GM12878 (cell line): ENCODE results near the gene SCGB2B2. TPM values are rescaled to one million over a fixed set of nuclear protein-coding genes. Genes with fewer than 3 reads are reported as not detected.

ENCODE experiments used
- ATAC-seq: fragments of 200-7000 bp; cut with Tn5 transposase; 3 replicates; pipeline ENCODE4 v1.9.1; 2020; ENCODE audit warnings: mild to moderate bottlenecking, moderate library complexity
- BruUV-seq: library from RNA; stranded (reverse); fragments of 400-500 nt; replicated peaks from 2 replicates; lab custom pipeline; 2021; lab: Mats Ljungman, UMichigan
- CTCF ChIA-PET: fragments of 300-600 bp; sonication (Branson Sonifier 250); formaldehyde crosslinking; extraction: SDS; loops from one replicate; lab custom pipeline; 2021; ENCODE audit warnings: inconsistent platforms; lab: Yijun Ruan, JAX
- POLR2A ChIA-PET: fragments of 350-600 bp; formaldehyde crosslinking; extraction: SDS; loops from one replicate; lab custom pipeline; 2021; ENCODE audit warnings: inconsistent platforms; lab: Charles Lee
- RAD21 ChIA-PET: fragments of 300-600 bp; sonication (Branson Sonifier 250); formaldehyde crosslinking; loops from one replicate; lab custom pipeline; 2023; ENCODE audit warnings: antibody characterized with exemption; ENCODE audit not compliant: unreplicated experiment; lab: Charles Lee
- SMC1A ChIA-PET: fragments of 300-600 bp; sonication (Branson Sonifier 250); formaldehyde crosslinking; loops from one replicate; lab custom pipeline; 2023; ENCODE audit not compliant: unreplicated experiment, uncharacterized antibody; lab: Charles Lee
- DNase-seq: peaks from one replicate; pipeline ENCODE4 v3.0.0-alpha.2; 2011; ENCODE audit warnings: low read depth, low spot score
- FAIRE-seq: peaks from 3 replicates; lab custom pipeline; 2011; peaks lifted over from hg19 to GRCh38; lab: Jason Lieb, UNC
- H2AFZ ChIP-seq: 2 replicates; pipeline ENCODE4 v1.6.0; 2011; ENCODE audit warnings: low read depth, low read length, control low read depth; ENCODE audit not compliant: control insufficient read depth
- H3K27ac ChIP-seq: 2 replicates; pipeline ENCODE4 v1.5.1; 2011; ENCODE audit warnings: control low read depth; ENCODE audit not compliant: control insufficient read depth, insufficient read depth
- H3K27me3 ChIP-seq, 2 experiments: replicated peaks in 1 of 2; 2 replicates each; pipeline versions ENCODE4 v1.6.0 to v1.6.1; 2011; ENCODE audit warnings: low read length in 1 of 2; ENCODE audit not compliant: control insufficient read depth in 2 of 2, insufficient read depth in 2 of 2
- H3K36me3 ChIP-seq, 2 experiments: 2 replicates each; pipeline ENCODE4 v1.5.1; 2011; ENCODE audit warnings: low read length in 1 of 2; ENCODE audit not compliant: control insufficient read depth in 2 of 2, insufficient read depth in 2 of 2
- H3K4me1 ChIP-seq: 2 replicates; pipeline ENCODE4 v1.6.1; 2011; ENCODE audit warnings: mild to moderate bottlenecking, low read length, moderate library complexity, mixed read lengths; ENCODE audit not compliant: control insufficient read depth, insufficient read depth
- H3K4me2 ChIP-seq: 2 replicates; pipeline ENCODE4 v1.6.0; 2011; ENCODE audit warnings: control low read depth; ENCODE audit not compliant: control insufficient read depth, insufficient read depth
- H3K4me3 ChIP-seq: fragments of 200-600 bp; sonication (generic); 2 replicates; pipeline ENCODE4 v1.5.1; 2016
- H3K79me2 ChIP-seq: 2 replicates; pipeline ENCODE4 v1.6.0; 2011; ENCODE audit warnings: low read length; ENCODE audit not compliant: control insufficient read depth, insufficient read depth
- H3K9ac ChIP-seq: 2 replicates; pipeline ENCODE4 v1.8.0; 2011; ENCODE audit warnings: low read length, control low read depth, mixed read lengths; ENCODE audit not compliant: control insufficient read depth, insufficient read depth
- H3K9me3 ChIP-seq: replicated peaks from 3 replicates; pipeline ENCODE4 v1.5.1; 2011; ENCODE audit warnings: mild to moderate bottlenecking, low read length; ENCODE audit not compliant: control insufficient read depth, insufficient read depth
- H4K20me1 ChIP-seq: 2 replicates; pipeline ENCODE4 v1.6.0; 2011; ENCODE audit not compliant: control insufficient read depth, insufficient read depth
- BCL11A ChIP-seq: IDR thresholded peaks from 2 replicates; pipeline ENCODE4 v1.6.1; 2011; ENCODE audit warnings: low read depth, low read length
- GATAD2B ChIP-seq: fragments of 450-650 bp; conservative IDR thresholded peaks from 2 replicates; pipeline ENCODE4 v1.6.1; 2017; ENCODE audit warnings: low read depth, mild to moderate bottlenecking, moderate library complexity
- IRF4 ChIP-seq: IDR thresholded peaks from 2 replicates; pipeline ENCODE4 v1.6.1; 2011; ENCODE audit warnings: low read depth, low read length
- JUNB ChIP-seq: IDR thresholded peaks from 2 replicates; pipeline ENCODE4 v1.6.1; 2016; ENCODE audit warnings: antibody characterized with exemption, mild to moderate bottlenecking
- NR2F1 ChIP-seq: fragments of 450-650 bp; conservative IDR thresholded peaks from 2 replicates; pipeline ENCODE4 v1.6.1; 2017; ENCODE audit warnings: mild to moderate bottlenecking
- NRF1 ChIP-seq: conservative IDR thresholded peaks from 2 replicates; pipeline ENCODE4 v1.6.1; 2011; ENCODE audit warnings: mild to moderate bottlenecking, low read depth, low read length, improper control_type of control experiment
- RCOR1 ChIP-seq: conservative IDR thresholded peaks from 2 replicates; pipeline ENCODE4 v1.6.1; 2012; ENCODE audit warnings: low read depth, low read length, improper control_type of control experiment
- RFX5 ChIP-seq: IDR thresholded peaks from 2 replicates; pipeline ENCODE4 v1.6.1; 2011; ENCODE audit warnings: low read depth, low read length, improper control_type of control experiment
- SIN3A ChIP-seq: IDR thresholded peaks from 2 replicates; pipeline ENCODE4 v1.6.1; 2012; ENCODE audit warnings: low read depth, low read length, improper control_type of control experiment
- SKIL ChIP-seq: fragments of 450-650 bp; IDR thresholded peaks from 2 replicates; pipeline ENCODE4 v1.6.1; 2017; ENCODE audit warnings: mild to moderate bottlenecking, low read depth, inconsistent platforms; ENCODE audit not compliant: poor library complexity, severe bottlenecking
- ZBTB40 ChIP-seq: fragments of 450-650 bp; IDR thresholded peaks from 2 replicates; pipeline ENCODE4 v1.6.1; 2016; ENCODE audit warnings: mild to moderate bottlenecking, moderate library complexity, borderline replicate concordance
- ZNF592 ChIP-seq: fragments of 450-650 bp; IDR thresholded peaks from 2 replicates; pipeline ENCODE4 v1.6.1; 2017; ENCODE audit warnings: mild to moderate bottlenecking, moderate library complexity
- ZSCAN29 ChIP-seq: fragments of 450-650 bp; IDR thresholded peaks from 2 replicates; pipeline ENCODE4 v1.6.1; 2017; ENCODE audit warnings: mild to moderate bottlenecking, moderate library complexity
- WGBS: methylation state at CpG from one replicate; pipeline ENCODE4 v1.1.6; 2016; ENCODE audit warnings: low lambda C conversion rate; ENCODE audit not compliant: insufficient replicate concordance, insufficient coverage; ENCODE audit errors: missing lambda C conversion rate; 5-methylcytosine and 5-hydroxymethylcytosine counted together
- in situ Hi-C: fragments of 300-500 bp; cut with MboI; formaldehyde crosslinking; loops from 9 replicates; pipeline ENCODE4 v1.14.3; 2018; ENCODE audit warnings: mixed read lengths
- intact Hi-C: fragments of 100-400 bp; cut with micrococcal nuclease; formaldehyde crosslinking; loops from one replicate; pipeline ENCODE4 v1.14.2; 2022; ENCODE audit not compliant: unreplicated experiment
- polyA plus RNA-seq, 11 experiments: library from polyadenylated mRNA; depleted of rRNA in 4 of 11; unstranded in 6 of 11; stranded (reverse) in 5 of 11; fragments of >200 nt; fragmentation: Nextera tagmentation in 4 of 11; fragmentation: Illumina TruSeq in 1 of 11; extraction: Ambion mirVana in 4 of 11; extraction: Trizol in 1 of 11; gene quantifications; 1 replicate in 1 of 11; 2 replicates in 10 of 11; pipeline versions ENCODE4 v1.2.1 to v1.2.3, GENCODE V29; 2011 to 2016; ENCODE audit warnings: inconsistent platforms in 2 of 11, missing spikeins in 2 of 11, low read depth in 1 of 11
- total RNA-seq, 4 experiments: library from RNA; depleted of rRNA in 3 of 4; stranded (reverse); fragments of >200 nt in 3 of 4; fragmentation: Illumina TruSeq in 1 of 4; extraction: Trizol in 1 of 4; gene quantifications; 2 replicates each; pipeline versions ENCODE4 v1.2.1 to v1.2.3, GENCODE V29; 2013 to 2021

The SCGB2B2 gene
- total and polyA plus RNA-seq, 10 of the 15 experiments (the other 5 are each of a cell fraction or from before 2014, with no cell fraction given) = 0.06 to 0.35 (median 0.21) TPM; not detected in 6

- BruUV-seq = no TSS peak
- no peaks in the 10 kb centered on the region for H4K20me1 ChIP-seq
- no peaks in the 10 kb centered on the region; the same call in 2 of the 3 replicates for H3K9me3 ChIP-seq
- H3K4me2 ChIP-seq = no peak overlapping the region
- no peak for DNase-seq
- H3K27me3 ChIP-seq = no peaks in the 10 kb centered on the region
- H3K4me3 ChIP-seq = no peak overlapping the region
- H3K9ac ChIP-seq = no peak overlapping the region
- FAIRE-seq = no peak
- no peaks in the 10 kb centered on the region for H3K36me3 ChIP-seq
- in situ Hi-C loops = loop anchor here (25.0 kb wide), 1 partner anchor 920 kb away; the partner anchor contains the start of gene KCTD15
- H2AFZ ChIP-seq = no peak overlapping the region
- ATAC-seq = no peak
- 0% methylated on average over 2 of the region's 2 CpGs for WGBS
- H3K27ac ChIP-seq = no peak overlapping the region
- H3K4me1 ChIP-seq = no peaks in the 10 kb centered on the region
- SMC1A ChIA-PET = no interaction called here
- RAD21 ChIA-PET = no interaction called here
- POLR2A ChIA-PET = no interaction called here
- intact Hi-C loops = no loop called here
- CTCF ChIA-PET = no interaction called here
- H3K79me2 ChIP-seq = no peaks in the 10 kb centered on the region
- no peak for TF ChIP-seq NRF1
- no peak for TF ChIP-seq JUNB
- TF ChIP-seq SKIL = no peak
- TF ChIP-seq SIN3A = no peak
- no peak for TF ChIP-seq ZBTB40
- TF ChIP-seq NR2F1 = no peak
- no peak for TF ChIP-seq RFX5
- TF ChIP-seq IRF4 = no peak
- no peak for TF ChIP-seq BCL11A
- no peak for TF ChIP-seq RCOR1
- no peak for TF ChIP-seq ZNF592
- no peak for TF ChIP-seq GATAD2B
- TF ChIP-seq ZSCAN29 = no peak
These were observed 30.7 kb upstream of the SCGB2B2 start for GRCh38 chr19:34707661-34708060.
